ENCODE results near the gene FERD3L.

Gene FERD3L

DNA sequence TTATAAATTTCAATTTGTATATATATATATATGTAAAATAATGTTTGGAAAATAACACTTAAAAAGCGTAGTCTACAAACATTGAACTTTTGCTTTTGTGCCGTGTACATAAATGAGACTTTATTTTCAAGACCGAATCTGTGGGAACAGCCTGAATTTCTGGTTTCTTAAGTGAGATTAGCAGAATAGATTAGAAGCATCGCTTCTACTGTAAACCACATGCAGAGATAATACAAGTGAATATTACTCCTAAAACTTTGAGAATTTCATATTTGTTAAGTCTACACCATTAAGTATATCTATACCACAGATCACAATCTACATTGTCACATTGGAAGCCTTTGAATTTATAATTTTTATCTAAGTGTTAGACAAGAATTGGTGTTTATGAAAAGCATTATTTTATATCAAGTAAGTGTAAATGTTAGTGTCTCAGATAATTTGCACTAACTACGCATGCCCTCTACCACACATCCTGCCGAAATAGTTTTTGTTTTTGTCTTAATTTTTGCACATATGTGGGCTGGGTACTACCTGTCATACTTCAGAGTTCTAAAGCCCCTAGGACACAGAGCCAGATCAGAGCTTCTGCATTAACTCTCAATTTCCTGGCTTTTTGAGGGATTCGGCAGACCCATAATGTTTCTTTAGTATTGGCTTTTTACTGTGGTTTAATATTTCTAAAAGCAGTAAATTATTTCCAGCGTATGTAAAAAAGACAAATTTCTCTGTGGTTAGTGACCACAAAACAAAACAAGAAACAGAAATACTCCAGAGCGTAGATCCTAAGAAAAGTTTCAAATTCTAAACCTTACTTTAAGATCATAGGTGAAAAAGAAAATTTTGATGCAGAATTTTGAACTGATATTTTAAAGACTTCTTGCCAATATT is 47.8 kb downstream of the FERD3L start:
- DNase-seq, result no peak

DNA sequence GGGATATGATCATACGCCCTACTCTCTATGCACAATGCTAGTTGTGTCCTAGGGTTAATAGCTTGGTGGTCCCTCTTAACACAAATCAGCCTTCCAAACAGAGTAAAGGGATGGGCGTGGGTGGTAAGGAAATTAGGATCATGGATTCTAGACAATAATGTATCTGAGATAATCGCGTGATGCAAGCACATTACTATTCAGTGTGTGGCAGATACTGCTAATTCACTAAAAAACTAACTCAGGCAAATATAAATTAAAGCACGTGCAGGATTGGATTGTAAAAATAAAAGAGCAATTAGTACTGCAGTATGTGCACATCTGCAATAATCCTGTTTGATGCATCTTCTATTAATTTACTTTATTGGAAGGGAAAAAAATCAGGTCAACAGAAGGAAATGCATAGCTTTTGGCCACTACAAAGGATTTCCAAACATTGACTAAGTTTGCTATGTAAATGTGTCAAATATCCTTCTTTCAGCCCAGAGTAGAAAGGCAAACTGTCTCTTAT is 49.8 kb downstream of the FERD3L start:
- no peak for DNase-seq

Measured in stimulated activated CD8-positive, alpha-beta memory T cell treated with anti-CD3 and anti-CD28 coated beads, Interleukin-4, amount 100 ng/mL, for 48 hours (primary cell).